Erythroblast (primary cell): ENCODE measurements around the gene RBM44.
"Not testable (repeated sequence)": the region's sequence is repeated elsewhere in the genome, so short reads cannot be mapped to it uniquely, and the experiment has no call there.

Experiments used
- DNase-seq, 2 experiments: peaks; one replicate each; lab custom pipeline; 2025; lab: John Stamatoyannopoulos, UW
- GATA1 ChIP-seq: IDR thresholded peaks from 2 replicates; pipeline ENCODE4 v1.6.1; 2011; ENCODE audit warnings: low read depth, mild to moderate bottlenecking, control low read depth, low read length, moderate library complexity
- POLR2A ChIP-seq: IDR thresholded peaks from 2 replicates; pipeline ENCODE4 v1.6.1; 2011; ENCODE audit warnings: mild to moderate bottlenecking, low read length

RBM44 gene

DNA sequence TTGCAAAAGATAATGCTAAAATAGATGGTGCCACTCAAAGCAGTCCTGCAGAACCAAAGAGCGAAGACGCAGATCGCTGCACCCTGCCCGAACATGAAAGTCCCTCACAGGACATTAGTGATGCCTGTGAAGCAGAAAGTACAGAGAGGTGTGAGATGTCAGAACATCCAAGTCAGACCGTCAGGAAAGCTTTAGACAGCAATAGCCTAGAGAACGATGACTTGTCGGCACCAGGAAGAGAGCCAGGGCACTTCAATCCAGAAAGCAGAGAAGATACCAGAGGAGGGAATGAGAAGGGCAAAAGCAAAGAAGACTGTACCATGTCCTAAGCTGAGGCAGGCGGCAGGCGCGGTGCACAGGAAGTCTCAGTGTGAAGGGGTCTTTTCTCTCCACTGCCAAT, 34.8 kb upstream of the RBM44 start:
- TF ChIP-seq GATA1 (no peak), POLR2A (no peak)
- DNase-seq: no peak

DNA sequence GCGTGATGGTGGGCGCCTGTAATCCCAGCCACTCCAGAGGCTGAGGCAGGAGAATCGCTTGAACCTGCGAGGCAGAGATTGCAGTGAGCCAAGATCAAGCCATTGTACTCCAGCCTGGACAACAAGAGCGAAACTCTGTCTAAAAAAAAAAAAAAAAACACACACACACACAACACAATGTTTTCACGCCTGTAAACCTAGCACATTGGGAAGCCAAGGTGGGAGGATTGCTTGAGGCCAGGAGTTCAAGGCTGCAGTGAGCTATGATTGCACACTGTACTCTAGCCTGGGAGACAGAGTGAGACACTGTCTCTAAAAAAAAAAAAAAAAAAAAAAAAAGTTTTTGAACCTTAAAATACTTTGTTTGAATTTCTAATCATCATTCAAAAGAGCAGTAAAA, 33.5 kb upstream of the RBM44 start:
- DNase-seq: not testable (repeated sequence)

DNA sequence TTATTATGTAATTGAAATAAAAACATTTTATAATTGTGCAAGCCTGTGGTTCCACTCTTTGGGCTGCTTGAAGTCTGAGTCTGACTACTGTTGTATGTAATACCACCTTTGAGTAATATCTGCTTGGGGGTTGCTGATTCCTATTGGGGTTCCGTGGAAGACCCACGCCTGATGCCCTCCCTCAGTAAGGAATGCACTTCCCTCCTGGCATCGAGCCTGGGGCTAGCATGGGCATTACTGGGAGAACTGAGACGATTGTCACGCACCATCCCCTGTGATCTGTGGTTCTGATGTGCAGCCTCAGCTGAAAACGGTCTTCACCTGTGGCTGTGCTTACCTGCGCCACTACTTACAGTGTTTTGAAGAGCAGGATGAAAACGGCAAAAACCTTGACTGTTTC, 32.7 kb upstream of the RBM44 start:
- TF ChIP-seq POLR2A (no peak), GATA1 (no peak)
- DNase-seq: no peak

DNA sequence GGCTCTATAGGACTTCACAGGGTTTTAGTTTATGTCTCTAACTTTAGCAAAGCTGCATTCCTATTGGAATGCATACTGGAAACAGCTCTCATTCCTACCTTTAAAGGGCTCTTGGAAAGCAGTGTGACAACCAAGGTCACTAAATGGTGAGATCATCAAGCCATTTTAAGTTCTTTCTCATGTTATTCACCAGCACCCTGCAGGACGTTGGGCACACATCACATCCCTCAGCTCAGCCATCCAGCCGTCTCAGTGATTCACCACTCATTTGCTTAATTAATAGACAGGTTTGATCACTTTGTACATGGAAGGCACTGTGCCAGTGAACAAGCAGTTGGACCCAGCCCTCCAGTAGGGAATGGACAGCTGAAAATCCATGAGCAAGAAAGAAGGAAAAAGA, 32.2 kb upstream of the RBM44 start:
- TF ChIP-seq GATA1: no peak
- TF ChIP-seq POLR2A: no peak
- no peak for DNase-seq

DNA sequence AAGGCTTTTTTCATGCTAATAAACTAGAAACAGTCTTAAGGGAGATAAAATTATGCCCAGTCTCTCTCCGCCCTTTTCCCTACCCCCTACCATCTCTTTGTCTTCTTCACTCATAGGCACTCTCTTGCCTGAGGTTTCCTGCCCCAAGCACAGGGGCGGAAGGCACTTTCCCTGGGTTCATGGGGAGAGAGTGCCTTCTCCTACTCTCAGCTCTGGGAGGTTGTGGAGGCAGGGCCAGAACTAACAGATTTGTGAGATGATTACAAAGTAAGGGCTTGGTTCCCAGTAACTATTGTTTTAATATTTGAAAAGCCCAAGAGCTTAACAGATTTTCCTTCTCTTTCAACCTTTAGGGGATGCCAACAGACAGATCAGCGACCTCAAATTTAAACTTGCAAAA, 26.1 kb upstream of the RBM44 start:
- TF ChIP-seq POLR2A: no peak
- TF ChIP-seq GATA1: no peak
- no peak for DNase-seq

DNA sequence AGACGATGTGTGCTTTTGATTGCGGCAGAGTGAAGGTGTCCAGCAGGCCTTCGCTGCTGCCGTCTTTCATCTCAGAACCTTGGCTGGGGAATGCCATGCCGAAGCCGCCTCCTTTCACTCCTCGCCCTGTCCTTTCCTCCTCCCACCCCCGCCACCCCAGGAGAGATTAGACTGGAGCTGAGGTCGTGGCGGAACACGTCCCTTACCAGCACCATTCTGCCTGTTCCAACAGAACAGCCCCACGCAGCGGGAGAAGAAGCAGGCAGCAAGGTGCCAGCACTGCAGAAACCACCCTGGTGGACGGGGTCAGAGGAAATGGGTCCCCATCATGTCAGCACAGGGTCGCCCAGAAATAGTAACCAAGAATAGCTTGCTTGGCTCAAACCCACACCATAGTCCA, 24.8 kb upstream of the RBM44 start:
- DNase-seq: no peak
- TF ChIP-seq GATA1: no peak
- TF ChIP-seq POLR2A: no peak

DNA sequence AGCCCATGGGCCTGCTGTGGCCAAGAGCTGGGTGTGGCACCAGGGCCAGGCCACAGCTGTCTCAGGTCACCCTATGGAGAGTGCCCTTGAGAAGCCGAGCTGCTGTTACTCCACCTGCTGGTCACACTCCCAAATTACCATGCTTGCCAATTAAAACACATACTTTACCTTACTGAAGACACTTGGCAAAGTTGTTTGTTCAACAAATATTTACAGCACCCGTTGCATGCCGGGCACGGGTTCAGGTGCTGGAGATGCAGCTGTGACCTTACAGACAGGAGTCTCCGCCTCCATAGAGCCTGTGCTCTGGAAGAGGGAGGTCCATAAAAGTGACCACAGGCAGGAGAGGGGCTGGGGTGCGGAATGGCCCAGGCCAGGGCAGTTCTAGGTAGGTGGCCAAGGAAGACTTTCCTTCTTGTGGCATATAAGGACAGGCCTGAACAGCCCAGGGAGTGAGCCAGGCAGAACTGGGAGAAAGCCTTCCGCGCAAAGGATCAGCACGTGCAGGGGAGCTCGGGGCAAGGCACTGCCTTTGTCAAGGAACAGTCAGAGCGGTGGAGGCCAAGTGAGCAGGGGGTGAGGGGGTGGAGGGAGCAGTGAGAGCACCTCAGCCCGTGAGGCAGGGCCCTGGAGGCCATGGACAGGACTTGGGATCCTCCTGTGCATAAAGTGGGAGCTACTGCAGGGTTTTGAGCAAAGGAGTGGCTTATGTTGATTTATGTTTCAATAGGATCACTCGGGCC, 23.6 kb upstream of the RBM44 start:
- peak; percentile 59 to 73 for DNase-seq
- TF ChIP-seq POLR2A (no peak), GATA1 (no peak)

DNA sequence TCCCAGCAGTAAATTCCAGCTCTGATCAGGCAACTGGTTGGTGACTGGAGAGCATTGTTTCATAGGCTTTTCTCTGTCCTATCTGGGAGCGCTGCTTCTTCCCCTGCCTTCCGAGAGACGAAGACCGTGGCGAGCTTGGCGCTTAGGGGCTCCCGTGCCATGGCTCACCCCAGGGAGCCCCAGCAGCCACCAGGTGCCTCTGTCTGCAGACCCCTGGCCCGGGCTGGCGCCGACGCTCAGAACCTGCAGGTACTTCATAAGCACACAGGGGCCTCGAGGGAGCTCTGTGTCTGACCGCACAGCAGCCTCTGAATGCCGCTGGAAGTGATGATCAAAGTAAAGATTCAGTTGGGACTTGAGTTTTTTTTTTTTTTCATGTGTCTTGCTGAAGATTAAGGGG, 19.1 kb upstream of the RBM44 start:
- no peak for TF ChIP-seq POLR2A
- no peak for TF ChIP-seq GATA1

DNA sequence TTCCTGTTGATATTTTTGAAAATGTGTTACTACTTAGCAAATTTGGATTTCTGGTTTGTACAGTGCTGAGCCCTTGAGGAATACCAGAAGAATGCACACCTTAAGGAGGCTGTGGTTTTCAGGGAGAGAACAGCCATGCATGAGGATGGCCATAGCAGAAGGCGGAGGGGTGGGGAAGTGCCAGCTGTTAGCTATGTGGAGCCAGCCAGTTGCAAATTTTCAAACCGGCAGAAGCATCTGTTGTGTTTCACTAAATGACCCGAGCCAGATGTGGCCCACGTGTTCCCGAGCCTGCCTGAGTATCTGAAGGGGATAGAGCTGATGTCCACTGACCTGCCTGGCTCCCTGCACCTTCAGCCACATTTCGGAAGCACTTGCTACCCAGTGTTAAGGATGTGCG, 16.4 kb upstream of the RBM44 start:
- no peak for TF ChIP-seq GATA1
- no peak for TF ChIP-seq POLR2A
- no peak for DNase-seq

More for the DNA sequence above, 19.1 kb upstream of the RBM44 start:
- no peak for DNase-seq

DNA sequence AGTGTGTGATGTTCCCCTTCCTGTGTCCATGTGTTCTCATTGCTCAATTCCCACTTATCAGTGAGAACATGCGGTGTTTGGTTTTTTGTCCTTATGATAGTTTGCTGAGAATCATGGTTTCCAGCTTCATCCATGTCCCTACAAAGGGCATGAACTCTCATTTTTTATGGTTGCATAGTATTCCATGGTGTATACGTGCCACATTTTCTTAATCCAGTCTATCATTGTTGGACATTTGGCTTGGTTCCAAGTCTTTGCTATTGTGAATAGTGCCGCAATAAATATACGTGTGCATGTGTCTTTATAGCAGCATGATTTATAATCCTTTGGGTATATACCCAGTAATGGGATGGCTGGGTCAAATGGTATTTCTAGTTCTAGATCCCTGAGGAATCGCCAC, 14.9 kb upstream of the RBM44 start:
- not testable (repeated sequence) for DNase-seq

DNA sequence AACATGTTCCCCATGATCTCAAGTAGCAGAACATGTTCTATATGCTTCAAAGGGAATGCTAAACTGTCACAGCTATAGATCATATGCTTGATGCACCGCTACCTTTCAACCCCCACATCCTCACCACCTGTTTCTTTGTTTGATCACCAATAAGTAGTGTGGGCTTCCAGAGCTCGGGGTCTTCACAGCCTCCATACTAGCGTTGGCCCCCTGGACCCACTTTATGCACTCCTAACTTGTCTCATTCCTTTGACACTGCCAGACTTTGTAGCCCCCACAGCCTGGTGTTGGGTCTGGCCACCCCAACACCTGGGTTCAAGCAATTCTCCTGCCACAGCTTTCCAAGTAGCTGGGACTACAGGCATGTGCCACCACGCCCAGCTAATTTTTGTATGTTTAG, 11.6 kb upstream of the RBM44 start:
- DNase-seq: no peak
- no peak for TF ChIP-seq POLR2A
- no peak for TF ChIP-seq GATA1

DNA sequence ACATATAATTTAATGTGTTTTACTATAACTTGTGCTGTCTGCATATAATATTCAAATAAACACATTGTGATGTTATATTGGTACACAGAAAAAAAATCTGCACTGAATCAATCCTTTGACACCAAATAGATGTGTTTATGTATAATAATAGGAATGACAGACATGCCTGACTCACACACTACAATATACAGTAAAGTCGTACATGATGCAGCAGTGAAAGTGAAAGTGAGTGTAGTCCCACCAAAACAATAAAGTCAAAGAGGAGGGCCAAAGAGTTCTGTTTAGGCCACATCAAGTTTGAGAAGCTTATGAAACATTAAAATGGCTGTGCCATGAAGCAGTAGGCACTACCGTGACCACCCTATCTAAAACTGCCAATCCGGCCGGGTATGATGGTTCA, 8.2 kb upstream of the RBM44 start:
- no peak for DNase-seq
- no peak for TF ChIP-seq POLR2A
- TF ChIP-seq GATA1: no peak

DNA sequence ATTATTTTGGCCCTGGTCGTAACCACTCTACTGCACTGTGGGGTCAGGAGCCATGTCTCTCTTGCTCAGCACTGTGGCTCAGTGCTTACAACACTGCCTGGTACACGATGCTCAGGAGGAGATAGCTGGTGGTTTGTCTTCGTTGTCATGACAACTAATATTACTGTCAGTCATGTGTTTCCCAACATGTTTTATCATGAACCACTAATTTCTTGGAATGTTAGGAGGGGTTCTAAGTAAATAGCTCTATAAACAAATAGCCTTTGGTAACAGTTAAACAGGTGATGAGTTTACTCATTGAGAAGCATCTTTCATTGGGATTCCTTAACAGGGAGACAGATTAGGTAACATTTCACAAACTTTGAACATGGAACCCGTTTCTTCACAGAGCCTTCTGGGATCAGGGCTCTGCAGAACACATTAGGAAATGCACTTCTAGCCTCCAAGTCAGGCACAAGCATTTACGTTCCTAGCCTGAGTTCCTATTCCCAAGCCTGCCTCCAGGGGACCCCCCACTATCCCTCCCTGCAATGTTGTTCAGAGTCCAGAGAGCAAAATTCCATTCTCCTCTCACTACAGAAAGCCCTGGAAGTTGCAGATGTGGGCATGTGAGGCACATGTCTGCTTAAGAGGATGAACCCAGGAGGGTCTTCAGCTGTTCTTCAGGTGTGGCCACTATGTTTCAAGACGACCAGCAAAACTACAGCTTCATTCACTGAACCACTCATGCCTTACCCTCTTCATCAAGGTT, 6.4 kb upstream of the RBM44 start:
- DNase-seq: no peak
- TF ChIP-seq POLR2A: no peak
- no peak for TF ChIP-seq GATA1

DNA sequence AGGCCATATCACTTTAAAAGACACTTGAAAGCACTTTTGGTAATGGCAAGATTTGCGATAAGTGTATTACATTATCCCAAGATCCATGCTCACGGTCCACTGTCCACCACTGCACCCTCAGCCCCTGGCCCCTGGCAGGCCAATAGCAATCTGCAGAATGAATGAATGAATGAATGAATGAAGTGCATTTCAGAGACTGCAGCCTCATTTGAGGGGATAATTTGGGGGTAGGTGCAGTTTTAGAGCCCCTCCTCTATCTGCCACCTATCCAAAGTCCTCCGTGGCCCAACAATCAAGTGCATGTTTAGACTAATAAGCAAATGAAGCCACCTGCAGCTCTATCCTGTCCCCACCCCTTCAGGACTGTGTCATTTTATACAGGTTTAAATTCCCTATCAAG, 1.3 kb upstream of the RBM44 start:
- no peak for DNase-seq
- TF ChIP-seq GATA1 (no peak), POLR2A (no peak)

DNA sequence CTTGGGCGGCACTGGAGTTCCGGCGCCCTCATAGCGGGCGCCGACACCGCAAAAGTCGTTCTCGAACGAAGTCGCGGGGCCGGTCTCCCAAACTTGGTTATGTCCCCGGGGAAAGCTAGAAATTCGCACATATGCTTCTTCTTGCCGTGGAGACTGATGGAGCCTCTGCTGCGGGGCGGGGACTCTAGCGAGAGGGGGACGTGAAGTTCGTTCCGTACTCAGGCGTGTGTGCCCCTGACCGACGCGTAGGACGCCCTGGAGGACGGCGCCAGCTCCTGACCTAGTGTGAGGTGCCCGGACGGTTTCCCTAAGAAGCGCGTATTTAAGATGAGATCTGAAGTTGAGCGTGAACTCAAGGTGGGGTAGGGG, 465 bp downstream of the RBM44 start:
- TF ChIP-seq POLR2A: no peak
- TF ChIP-seq GATA1: no peak
- no peak for DNase-seq

DNA sequence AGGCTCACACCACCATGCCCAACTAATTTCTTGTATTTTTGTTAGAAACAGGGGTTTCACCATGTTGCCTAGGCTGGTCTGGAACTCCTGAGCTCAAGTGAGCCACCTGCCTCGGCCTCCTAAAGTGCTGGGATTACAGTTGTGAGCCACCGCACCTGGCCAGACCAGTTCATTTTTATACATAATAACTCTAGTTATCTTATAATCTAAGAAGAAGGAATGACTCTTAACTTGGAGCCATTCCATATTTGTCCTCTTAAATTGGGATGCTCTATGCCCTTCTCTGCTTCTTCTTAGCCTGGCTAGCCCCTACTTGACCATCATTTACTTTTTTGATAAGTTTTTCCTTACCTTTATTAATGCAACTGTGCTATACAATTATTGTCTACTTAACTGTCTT, 2.9 kb downstream of the RBM44 start:
- TF ChIP-seq GATA1: no peak

More for the DNA sequence above, 2.9 kb downstream of the RBM44 start:
- DNase-seq: no peak
